ENCODE results near the gene PDE7B.

PDE7B gene

DNA sequence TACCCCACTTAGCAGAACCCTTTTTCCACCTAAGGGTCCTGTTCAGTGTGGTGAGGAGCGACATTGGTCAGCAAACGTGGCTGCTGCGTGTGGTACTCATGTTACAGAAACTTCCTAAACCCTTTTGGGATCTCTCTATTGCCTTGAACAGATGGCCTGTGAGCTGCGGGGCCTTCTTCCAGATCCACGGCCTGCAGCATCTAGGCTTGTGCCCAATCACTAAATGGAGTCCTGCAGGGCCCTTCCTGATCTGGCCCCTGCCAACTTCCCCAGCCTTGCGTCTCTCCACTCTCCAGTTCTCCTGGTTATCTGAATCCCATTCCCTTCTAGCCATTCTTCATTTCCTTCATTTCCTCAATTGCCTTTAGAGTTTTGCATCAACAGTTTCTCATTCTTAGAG lies 85.6 kb downstream of the PDE7B start:
- no peak for DNase-seq (ENCODE audit: low spot score)

DNA sequence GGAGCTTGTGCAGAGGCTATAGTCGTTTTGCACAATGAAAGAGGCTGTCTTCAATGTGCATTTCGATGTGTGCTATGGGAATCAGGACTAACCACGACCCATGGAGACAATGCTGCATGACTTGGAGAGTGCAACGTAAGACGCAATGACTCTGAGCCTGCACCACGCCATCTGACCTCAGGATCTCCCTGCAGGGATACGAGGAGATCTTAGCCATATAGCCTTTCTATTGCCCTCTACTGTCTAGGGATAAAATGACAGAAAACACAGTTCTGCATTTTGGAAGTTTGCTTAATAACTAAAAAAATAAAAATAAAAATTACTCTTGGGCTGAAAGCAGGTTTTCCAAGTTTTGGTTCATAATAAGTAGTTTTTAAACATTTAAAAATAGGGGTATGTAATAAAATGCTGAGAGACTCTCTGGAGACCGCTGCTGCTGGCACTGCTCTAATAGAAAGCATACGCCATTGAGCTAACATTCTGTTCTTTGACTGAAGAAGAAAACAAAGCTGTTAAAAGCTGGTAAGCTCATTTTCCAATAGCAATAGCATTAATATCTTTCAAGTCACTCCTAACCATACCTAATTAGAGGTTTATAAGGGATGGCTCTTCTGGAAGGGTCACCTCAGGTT lies 87.2 kb downstream of the PDE7B start:
- peak; percentile 10 for DNase-seq (ENCODE audit: low spot score)

DNA sequence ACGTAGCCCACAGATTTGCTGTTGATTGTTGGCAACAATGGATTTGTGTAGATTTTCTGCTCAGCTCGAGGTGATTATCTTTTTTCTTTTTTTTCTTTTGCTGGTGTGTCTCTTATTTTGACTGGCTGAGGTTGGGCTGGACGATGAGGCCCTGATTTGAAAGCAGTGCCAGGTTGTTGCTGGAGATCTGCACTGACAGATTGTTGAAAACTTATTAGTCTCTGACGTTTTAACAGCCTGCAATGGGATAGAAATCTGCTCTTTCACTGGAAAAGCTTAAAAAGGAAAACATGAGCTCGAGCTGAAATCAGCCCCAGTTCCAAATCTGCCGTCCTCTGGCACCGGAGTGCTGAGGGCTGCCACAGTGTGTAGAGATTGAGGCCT lies 87.7 kb downstream of the PDE7B start:
- DNase-seq (ENCODE audit: low spot score), result no peak

DNA sequence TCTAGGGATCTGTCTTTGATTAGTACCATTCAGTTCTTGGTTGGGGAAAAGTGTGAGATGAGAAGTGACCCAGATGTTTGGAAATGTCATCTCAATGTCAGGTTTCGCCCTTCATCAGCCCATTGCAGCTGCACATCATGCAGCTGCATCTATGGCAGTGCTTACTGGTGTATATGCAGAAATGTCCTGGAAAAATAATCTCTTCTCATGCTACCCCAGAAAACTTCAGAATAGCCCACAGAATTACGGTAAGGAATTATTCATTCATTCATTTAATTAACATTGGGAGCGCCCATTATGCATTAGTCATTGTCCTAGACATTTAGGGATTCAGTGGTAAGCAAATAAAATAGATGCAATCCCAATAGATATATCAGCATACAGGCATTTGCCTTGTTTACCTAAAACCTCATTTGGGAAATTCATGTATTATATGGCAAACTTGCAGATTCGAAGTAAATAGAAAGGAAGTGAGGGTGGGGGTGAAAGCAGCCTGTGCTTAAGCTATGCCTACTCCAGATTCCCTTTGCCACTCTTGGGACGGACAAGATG lies 89.2 kb downstream of the PDE7B start:
- no peak for DNase-seq (ENCODE audit: low spot score)

DNA sequence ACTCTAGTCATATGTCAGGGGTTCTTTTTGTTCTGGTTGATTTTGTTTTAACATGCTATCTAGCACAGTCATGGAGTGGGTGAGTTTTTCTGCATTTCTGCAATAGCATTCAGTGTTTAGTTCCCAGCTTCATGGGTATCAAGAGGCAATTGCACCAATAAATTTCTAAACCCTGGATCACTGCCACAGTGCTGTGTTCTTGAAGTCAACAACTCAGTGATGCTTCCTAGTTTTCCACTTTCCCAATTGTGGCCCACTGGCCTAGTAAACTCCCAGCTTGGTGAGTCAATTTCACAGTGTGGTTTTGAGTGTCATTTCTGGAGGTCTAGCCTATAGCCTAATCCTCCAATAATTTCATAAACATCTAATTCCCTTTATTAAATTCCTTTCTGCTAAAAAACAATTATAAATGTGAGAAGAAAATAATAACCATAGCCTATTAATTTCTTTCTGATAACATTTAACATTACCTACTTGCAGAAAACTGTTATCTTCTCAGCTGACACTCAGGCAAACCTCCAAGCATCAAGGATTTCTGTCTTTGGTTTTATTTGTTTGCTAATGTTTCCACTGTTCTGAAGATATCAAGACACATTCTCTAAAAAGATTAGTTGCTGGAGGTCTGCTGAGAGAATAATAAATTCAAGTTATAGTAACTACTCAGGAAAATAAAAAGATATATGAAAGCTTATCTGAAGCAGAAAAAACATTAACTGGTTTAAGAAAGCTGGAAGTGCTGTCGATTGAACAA lies 89.9 kb downstream of the PDE7B start:
- no peak for DNase-seq (ENCODE audit: low spot score)

DNA sequence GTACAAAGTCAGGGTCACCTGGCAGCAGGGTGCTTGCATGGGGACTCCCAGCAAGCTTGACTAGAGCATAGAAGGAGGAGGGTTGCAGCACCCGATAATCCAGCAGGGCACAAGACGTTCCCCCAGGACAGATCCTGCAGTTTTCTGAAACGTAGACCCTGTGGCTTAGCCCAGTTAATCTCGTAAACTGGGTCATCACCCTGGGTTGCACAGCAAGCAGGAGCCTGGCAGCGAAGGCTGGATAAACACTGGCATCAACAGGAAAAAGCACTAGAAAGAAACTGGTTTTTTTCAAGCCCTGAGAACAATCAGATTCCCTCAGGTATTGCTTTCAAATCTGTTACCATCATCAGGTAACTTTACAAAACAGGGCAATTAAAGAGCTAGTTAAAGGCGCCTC lies 92.6 kb downstream of the PDE7B start:
- no peak for DNase-seq (ENCODE audit: low spot score)

DNA sequence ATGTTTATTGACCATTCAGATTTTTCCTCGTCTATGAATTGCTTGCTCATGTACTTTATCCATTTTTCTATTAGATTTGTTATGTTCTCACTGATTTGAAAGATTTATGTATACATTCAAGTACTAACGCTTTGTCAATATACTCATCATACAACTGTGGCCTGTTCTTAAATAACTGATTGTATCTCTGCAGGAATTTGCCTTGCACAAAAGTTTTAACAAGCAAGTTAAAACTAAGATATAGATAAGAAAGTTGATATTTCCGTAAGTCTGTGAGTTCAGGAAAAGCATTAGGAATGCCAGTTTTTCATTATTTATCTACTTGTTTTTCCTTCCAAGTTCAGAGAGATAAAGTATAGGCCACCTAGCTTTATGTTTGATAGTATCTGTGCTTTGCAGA lies 95.2 kb downstream of the PDE7B start:
- no peak for DNase-seq (ENCODE audit: low spot score)

DNA sequence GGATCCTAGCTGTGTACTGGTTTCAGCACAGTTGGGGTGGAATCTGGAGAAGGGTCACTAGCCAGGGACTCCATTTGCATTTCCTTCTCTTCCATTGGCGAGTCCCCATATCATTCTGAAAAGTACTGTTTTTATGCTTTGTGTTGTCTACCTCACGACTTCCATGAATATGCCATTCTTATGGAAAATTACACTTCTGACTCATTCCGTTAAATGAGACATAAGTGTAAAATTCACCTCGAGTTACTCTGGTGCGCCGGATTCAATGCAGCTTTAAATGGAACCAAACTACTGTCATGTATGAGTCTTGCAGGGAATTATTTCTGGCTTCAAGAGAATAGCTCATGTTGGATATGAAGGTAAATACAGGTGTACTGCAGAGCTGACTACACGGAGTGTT lies 99.2 kb downstream of the PDE7B start:
- DNase-seq (ENCODE audit: low spot score), result no peak

DNA sequence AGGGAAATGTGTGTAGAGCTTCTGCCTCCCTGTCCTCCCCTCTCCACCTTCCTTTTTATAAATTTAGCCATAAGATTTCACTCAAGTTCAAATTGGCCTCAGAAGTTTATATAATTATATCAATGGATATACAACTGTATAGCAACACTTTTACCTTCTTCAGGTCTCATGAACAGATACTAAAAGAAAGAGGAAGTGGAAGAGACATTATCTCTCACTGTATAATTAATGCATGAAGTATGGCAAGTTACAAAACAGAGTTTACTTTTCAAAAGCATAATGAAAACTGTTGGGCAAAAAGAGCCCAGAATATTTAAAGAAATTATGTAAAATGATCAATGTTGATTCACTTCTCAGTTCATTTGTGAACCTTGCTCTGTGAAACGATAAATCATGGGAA lies 99.7 kb downstream of the PDE7B start:
- DNase-seq (ENCODE audit: low spot score), result no peak

DNA sequence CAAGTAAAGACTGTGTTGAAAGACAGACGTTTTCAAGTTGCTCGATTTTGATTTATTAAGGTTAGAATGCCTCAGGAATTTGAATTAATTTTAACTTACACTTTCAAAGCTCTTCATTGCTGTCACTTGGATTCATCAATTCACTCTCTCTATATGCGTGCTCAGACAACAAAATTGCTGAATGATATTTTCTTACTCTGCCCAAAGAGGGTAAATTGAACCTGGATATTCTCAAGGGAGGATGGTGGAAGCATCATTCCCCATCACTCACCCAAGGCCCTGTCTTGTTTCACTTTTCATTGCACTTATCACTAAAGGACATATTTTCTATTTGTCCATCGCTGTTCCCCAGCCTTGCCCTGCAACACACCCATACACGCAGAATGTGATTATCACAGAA lies 102.3 kb downstream of the PDE7B start:
- no peak for DNase-seq (ENCODE audit: low spot score)

DNA sequence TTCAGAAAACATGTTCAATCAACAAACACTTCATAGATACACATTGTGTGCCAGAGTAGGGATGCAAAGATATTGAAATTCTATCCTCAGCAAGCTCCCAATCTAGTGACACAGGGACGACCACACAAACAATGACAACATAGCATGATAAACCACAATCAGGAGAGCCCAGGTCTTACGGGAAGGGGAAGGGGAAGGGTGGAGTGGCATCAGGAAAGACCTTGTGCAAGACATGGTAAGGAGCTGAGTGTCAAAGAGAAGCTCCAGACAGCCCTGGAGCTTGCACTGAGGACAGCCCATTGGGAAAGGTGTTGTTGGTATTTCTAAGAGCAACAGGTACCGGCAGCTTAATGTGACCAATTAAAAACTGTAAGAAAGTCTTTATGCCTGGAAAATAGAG lies 103.6 kb downstream of the PDE7B start:
- DNase-seq (ENCODE audit: low spot score), result no peak

DNA sequence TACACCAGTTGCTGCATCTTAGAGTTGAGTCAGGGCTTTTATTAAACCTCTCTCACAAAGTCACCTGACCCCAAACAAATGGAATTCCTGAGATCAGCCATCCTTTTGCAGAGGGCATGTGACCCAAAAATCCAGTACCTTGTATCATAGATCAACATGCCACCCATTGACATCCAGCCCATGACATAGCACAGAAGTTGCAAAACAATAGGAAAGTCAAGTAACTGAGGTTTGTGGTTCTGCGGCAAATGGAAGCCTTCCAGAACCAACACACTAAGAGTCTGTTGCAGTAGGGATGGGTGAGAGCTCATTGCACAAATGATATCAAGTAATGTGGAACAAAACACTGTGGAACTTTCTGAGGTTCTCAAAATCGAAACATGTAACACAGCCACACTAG lies 111.2 kb downstream of the PDE7B start:
- DNase-seq (ENCODE audit: low spot score), result no peak

DNA sequence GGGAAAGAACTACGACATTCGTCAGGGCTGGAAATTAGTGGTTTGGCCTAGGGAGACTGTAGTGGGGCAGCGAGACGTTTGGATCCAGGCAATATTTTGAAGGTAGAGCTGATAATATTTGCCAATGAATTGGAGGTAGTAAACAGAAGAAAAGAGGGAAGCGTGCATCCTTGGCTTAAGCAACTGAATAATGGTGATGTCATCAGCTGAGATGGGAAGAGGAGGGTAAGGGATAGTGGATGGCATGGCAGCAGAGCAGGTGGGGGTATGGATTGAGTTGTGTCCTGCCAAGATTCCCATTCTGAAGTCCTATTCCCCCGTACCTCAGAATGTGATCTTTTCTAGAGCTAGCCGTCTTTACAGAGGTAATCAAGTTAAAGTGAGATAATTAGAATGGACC lies 119.2 kb downstream of the PDE7B start:
- no peak for DNase-seq (ENCODE audit: low spot score)

DNA sequence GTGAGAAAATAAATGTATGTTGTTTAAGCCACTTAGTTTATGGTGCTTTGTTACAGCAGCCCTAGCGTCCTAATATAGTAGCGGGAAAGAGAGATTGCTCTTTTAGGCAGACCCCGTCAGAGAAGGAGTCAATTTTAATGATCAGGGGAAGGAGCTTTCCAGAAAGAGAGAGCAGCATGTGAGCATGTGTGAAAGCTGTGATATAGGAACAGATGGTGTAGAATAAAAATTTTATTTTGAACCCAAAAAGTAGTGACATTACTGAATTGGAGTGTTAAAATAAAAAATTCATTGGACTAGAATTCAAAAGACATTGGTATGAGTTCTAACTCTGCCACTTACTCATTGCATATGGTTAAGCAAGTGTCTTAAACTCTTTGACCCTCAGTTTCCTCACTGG lies 119.8 kb downstream of the PDE7B start:
- no peak for DNase-seq (ENCODE audit: low spot score)

DNA sequence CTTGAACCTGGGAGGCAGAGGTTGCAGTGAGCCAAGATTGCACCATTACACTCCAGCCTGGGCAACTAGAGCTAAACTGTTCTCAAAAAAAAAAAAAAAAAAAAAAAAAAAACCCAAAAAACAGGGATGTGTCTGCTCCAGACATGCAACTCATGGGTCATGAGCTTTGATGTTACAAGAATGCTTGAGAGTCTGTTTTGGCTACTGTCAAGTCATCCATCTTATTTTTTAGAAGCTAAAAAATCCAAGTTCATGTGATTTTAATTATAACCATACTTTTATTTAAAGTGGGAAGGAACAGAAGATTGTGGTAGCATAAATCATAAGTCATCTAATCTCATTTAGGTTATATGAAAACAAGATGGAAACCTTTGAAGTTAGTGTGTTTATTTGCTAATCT lies 120.6 kb downstream of the PDE7B start:
- DNase-seq (ENCODE audit: low spot score), result no peak

DNA sequence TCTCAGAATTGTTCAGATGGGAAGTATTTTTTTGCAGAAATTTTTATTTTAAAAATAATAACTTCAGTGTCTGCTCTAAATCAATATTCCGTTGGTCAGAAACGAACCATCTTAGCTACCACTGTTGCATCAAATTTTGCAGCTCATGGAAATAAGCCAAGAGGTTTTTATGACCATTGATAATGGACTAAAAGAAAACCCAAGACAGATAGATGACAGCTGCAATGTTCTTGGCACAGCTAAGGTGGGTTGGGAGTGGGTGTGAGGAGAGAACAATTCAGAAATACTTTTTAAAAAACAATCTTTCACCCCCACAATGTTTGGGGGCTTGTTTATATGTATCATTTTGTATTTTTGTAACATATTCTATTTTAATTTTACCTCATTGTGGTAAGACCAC lies 121.1 kb downstream of the PDE7B start:
- DNase-seq (ENCODE audit: low spot score), result no peak

DNA sequence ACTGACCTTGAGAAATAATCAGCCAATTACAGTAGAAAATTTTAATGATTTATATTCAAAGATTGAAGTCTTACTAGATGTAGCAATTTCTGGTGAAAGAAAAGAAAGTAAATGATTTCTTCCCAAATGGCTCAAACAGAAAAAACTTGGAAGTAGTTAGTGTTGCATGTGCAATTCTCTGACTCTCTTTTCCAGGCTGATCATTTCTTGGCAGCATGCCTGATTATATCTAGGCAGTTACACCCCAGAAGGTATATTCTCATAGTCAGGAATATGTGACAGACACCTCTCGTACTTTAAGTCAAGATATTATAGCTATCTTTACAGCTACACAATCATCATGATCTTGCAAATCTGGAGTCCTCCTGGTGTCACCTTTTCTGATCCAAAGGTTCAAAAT lies 122.9 kb downstream of the PDE7B start:
- no peak for DNase-seq (ENCODE audit: low spot score)

DNA sequence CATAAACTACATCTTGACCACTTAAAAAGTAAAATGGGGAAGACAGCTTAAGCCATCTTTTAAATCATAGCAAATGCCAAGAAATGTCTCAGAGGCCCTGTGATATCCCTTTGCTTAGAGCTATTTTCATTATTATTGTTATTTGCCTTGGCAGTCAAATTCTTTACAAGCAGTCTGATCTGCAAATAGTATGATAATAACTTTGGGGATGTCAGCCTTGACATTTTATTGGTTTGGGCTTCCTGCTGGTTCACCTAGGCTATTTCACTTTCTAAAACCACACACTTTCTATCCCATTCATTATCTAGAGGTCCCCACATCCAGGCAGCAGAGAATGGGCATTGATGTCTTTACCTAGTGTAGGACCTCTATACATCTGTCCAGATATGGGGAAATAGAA lies 125.1 kb downstream of the PDE7B start:
- no peak for DNase-seq (ENCODE audit: low spot score)

DNA sequence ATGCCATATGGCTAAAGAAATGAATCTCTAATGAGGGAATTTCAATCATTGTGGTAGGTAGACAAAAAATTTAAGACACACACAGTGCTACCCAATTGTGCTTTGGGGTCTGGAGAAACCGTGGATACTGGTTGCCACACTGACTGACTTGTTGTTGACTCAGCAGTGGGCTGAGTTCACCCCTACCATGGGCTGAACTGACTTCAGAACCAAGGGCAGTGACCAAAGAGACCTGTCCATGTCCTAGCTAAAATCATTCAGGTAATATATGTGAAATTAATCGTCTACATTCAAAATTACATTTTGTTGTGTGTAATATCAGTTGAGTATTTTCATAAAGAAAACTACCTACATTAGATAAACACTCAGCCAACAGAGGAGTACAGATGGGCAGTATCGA lies 131.6 kb downstream of the PDE7B start:
- no peak for DNase-seq (ENCODE audit: low spot score)

DNA sequence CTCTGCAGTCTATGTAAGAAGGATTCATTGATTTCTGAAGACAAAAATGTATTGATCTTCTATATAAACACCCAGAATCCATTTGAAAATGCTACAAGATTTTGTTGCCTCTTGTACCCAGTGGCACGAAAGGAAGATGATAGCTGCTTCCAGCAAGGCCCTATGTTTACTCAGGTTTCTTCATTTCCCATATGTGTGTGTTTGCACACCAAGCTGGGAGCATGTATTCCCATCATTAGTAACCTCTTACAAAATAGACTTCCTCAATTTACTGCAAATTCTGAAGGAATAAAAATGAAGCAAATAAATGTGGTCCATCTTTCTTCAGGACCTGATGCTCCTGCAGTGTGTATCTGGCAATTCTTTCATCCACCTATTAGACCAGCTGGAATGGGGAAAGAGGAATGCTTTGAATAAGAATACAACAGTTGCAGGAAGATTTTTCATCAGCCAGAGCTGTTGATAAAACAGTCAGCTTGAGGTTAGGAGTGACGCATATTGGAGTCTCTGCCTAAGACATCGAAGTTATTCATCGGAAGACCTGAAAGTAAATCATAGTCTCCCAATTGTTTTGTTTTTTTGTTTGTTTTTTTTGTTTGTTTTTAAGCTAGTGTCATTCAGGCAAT lies 132.3 kb downstream of the PDE7B start:
- DNase-seq (ENCODE audit: low spot score), result no peak

DNA sequence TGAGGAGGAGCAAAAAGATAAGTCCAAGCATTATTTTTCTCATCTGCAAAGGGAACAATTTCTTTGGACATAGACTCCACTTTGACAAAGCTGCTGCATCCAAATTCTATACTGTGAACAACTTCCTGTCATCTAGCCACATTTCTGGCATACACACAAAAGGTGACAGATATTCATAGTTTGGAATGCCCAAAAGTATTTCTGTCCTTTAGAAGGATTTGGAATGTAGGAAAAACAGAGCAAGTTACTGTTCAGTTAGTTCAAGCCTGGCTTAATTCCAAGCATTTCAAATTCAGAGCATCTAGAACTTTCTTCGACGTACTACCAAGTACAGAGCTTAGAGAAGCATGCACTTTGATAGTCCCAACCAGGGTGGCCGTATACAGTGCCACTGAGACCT lies 134.0 kb downstream of the PDE7B start:
- DNase-seq (ENCODE audit: low spot score), result no peak

DNA sequence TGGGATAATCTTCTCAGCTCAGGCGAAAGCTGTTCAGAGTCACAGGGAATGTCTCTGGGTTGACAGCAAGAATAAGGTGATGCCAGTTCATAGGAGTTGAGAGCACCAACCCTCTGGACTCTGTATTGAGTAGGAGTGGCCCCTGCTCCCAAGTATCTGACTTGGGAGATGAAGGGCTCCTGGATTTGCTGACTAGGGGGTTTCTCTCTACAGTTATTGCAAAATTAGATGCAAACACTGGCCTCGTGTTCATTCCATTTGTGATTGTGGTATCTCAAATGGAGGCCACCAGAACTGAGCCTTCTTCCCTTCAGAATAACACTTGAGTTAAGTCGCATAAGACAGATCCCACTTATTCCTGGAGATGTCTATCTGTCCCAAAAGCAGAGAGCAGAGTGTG lies 135.7 kb downstream of the PDE7B start:
- no peak for DNase-seq (ENCODE audit: low spot score)

DNA sequence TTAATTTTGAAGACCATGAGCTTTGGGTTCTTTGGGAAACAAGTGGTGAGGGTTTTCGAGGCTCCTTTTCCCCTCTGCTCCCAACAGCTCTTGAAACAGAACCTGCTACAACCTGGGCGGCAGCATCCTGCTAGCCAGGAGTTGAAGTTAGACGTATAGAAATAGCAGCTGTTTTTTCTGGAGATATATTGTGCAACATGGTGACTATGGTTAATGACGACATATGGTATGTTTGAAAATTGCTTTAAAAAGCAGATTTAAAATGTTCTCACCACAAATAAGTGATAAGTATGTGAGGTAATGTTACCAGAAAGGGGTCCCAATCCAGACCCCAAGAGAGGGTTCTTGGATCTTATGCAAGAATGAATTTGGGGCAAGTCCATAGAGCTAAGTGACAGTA lies 138.9 kb downstream of the PDE7B start:
- DNase-seq (ENCODE audit: low spot score), result no peak
